ENCODE results near the gene MYO9A.
"Not testable (repeated sequence)": the region's sequence is repeated elsewhere in the genome, so short reads cannot be mapped to it uniquely, and the experiment has no call there.

The MYO9A gene

GRCh38 chr15:71889947-71890346, 228.0 kb downstream of the MYO9A start:
- DNase-seq (ENCODE audit: low read depth in 1 of 2, low spot score in 1 of 2), result no peak

DNA sequence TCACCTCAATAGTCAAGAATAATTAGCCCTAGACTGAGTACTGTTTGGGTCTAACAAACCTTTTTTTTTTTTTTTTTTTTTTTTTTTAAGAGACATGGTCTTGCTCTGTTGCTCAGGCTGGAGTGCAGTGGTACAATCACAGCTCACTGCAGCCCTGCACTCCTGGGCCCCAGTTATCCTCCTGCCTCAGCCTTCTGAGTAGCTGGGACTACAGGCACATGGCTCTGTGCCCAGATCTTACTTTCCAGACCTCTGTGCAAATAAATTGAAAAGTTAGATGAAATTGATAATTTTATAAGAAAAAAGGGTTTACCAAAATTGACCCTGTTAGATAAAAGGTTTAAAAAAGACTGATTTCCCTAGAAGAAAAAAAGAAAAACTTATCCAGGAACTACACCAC, 228.6 kb downstream of the MYO9A start:
- no peak for DNase-seq (ENCODE audit: low read depth in 1 of 2, low spot score in 1 of 2)

DNA sequence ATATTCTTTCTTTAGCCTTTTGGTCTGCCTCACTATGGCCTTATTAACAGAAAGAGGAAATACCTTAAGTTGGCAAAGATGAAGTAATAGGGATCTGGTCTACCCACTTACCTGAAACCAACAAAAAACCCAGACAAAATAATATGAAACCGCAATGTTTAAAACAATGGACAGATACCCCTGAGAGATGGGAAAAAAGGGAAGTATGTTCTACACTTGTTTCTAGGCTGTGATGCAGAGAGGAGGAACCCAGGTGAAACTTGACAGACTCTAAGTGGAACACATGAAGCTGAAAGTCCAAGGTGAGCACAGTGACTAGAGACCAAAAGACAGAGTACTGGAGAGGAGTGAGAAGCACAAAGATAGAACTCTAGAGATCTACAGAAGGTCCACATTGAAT, 229.2 kb downstream of the MYO9A start:
- no peak for DNase-seq (ENCODE audit: low read depth in 1 of 2, low spot score in 1 of 2)

GRCh38 chr15:71885390-71885789, 232.6 kb downstream of the MYO9A start:
- no peak for DNase-seq (ENCODE audit: low read depth in 1 of 2, low spot score in 1 of 2)

DNA sequence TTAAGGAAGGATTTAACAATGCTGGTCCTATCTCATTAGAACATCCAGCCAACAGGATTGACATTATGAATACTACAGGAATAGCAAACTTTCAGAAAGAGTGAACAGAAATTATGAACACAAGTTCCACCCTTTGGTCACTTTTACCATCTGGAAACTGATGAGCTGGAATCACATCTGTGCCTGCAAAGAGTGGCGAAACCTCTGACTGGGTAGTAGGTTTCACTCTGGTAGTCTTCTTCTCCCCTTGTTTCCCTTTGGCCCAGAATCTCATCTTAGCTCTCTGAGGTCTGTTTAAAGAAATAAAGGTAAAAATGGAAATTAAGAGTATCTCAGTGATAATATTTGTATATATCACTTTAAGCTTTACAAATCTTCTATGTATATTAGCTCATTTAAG, 234.5 kb downstream of the MYO9A start:
- DNase-seq (ENCODE audit: low read depth in 1 of 2, low spot score in 1 of 2), result no peak

- no peak for DNase-seq (ENCODE audit: low read depth in 1 of 2, low spot score in 1 of 2)
Observed at GRCh38 chr15:71880276-71880675, 237.7 kb downstream of the MYO9A start.

- DNase-seq (ENCODE audit: low read depth in 1 of 2, low spot score in 1 of 2), result no peak
Observed at GRCh38 chr15:71874245-71874644, 243.7 kb downstream of the MYO9A start.

DNA sequence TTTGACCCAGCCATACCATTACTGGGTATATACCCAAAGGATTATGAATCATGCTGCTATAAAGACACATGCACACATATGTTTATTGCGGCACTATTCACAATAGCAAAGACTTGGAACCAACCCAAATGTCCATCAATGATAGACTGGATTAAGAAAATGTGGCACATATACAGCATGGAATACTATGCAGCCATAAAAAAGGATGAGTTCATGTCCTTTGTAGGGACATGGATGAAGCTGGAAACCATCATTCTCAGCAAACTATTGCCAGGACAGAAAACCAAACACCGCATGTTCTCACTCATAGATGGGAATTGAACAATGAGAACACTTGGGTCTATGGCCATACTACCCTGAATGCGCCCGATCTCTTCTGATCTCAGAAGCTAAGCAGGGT, 259.7 kb downstream of the MYO9A start:
- DNase-seq (ENCODE audit: low read depth in 1 of 2, low spot score in 1 of 2), result not testable (repeated sequence)

DNA sequence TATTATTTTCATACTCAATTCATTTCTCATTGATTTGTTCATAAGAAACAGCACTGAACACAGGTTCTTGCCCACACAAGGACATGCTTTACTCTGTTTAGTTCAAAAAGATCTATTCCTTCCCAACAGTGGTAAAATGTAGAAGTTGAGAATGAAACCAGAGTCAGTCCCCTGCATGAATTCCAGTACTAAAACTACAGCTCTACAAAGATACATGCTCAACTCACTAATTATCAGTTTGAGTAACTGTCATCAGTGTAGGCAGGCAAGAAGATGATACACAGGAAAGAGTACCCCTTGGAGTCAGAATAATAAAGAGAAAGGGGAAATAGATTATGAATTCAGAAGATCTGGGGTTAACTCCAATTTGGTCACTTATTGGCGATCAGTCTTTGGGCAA, 264.4 kb downstream of the MYO9A start:
- DNase-seq (ENCODE audit: low read depth in 1 of 2, low spot score in 1 of 2), result no peak

- DNase-seq (ENCODE audit: low read depth in 1 of 2, low spot score in 1 of 2), result no peak
Observed at GRCh38 chr15:71844916-71845315, 273.0 kb downstream of the MYO9A start.

DNA sequence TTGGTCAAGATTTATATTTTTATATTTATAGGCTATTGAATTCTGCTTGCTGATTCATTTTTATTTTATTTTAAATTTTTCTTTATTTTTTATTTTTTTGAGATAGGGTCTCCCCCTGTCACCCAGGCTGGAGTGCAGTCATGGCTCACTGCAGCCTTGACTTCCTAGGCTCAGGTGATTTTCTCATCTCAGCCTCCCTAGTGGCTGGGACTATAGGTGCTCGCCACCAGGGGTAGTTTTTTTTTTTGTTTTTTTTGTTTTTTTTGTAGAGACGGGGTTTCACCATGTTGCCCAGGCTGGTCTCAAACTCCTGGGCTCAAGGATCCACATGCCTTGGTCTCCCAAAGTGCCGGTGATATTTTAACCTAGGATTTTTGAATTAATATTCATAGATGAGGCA, 276.4 kb downstream of the MYO9A start:
- DNase-seq (ENCODE audit: low read depth in 1 of 2, low spot score in 1 of 2), result no peak

DNA sequence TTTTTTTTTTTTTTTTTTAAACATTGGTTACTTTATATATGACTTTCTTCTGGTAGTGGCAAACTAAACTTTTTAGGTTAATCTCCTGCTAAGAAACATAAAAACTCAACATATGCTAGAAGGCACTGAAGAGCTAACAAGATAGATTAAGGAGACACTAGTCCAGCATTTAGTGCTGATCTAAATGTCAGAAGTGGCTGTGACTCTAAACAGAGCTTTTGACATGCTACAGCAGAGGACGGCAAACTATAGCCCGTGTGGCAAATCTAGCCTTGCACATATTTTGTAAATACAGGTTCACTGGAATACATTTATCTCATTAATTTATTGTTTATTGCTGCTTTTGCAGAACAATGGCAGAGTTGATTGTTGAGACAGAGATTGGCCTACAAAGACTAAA, 287.0 kb downstream of the MYO9A start:
- no peak for DNase-seq (ENCODE audit: low read depth in 1 of 2, low spot score in 1 of 2)

- DNase-seq (ENCODE audit: low read depth in 1 of 2, low spot score in 1 of 2), result no peak
Observed at GRCh38 chr15:71826196-71826595, 291.8 kb downstream of the MYO9A start.

DNA sequence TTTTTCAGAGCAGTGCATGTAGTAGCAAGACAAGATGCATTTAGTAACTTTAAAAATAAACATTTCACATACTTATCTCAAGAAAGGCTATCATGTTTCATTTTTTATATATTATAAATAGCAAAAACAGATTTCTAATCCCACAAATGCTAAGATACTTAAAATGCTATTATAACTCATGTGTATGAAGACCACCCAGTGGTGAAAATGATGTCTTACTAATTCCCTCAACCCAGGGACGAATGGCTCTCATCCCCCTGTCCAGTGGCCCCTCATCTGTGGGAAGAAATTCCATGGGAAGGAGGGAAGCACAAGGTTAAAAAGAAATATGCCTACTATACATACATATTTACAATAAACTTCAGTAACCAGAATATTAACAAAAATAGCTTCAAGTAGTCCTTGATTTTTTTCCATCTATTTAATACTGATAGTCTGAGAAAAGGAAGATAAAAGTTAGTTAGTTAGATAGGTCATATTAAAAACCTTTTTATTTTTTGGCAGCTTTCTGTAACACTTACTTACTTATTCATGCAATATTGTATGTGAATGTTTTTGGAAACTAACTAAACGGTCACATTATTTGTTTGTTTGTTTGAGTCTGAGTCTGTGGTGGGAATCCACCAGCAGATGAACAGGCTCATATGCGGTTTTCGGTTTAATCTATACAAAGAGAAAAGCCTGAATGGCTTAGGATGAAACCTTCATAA, 292.8 kb downstream of the MYO9A start:
- DNase-seq (ENCODE audit: low read depth in 1 of 2, low spot score in 1 of 2), result no peak

GRCh38 chr15:71823801-71824200, 294.1 kb downstream of the MYO9A start:
- DNase-seq (ENCODE audit: low read depth in 1 of 2, low spot score in 1 of 2), result no peak

DNA sequence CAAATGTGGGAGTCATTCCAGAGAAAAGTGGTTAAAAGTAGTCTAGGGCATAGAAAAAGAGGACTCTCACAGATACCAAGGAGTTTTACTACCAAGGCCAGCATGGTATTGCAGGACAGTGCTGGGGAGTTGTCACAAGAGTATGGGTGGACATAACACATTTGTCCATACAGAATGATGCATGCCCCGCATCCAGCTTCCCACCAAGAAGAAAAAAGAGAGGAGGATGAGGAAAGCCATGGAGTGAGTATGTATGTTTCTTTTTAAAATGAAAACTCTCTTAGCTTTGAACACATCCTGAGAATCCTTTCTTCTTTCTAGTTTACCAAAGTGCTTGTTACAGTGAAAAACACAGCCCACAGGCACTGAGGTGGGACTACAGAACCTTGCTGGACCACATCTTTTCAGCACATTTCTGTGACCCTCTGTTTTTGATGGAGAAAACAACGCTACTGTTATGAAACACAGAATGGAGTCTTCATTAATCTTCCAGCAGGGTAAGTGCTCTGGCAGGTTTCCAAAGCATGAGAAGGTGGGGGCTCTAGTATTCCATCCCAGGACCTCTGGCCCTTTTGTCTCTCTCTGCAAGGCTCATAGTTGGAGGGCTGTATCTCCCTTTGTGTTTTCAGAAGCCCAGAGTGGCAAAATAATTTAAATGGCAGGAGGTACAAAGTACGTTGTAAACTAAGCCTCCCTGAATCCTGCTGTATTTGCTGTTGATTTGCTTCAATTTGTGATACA, 294.9 kb downstream of the MYO9A start:
- DNase-seq (ENCODE audit: low read depth in 1 of 2, low spot score in 1 of 2), result no peak

GRCh38 chr15:71821547-71822129, 296.3 kb downstream of the MYO9A start:
- DNase-seq (ENCODE audit: low read depth in 1 of 2, low spot score in 1 of 2), result no peak

- DNase-seq (ENCODE audit: low read depth in 1 of 2, low spot score in 1 of 2), result no peak
Observed at GRCh38 chr15:71820127-71820526, 297.8 kb downstream of the MYO9A start.

DNA sequence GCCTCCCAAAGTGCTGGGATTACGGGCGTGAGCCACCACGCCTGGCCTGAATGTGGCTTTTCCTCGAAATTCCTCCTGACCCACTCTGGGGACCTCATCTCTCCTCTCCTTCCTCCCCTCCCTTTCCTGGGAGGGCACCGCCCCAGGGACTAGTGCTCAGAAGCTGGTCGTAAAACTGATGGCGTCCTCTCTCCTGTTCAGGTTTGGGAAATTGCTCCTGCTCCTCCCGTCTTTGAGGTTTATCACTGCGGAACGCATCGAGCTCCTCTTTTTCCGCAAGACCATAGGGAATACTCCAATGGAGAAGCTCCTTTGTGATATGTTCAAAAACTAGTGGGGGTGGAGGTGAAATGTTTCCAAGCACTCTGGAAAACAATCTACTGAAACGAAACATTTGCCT, 300.6 kb downstream of the MYO9A start:
- DNase-seq (ENCODE audit: low read depth in 1 of 2, low spot score in 1 of 2), result no peak

- no peak for DNase-seq (ENCODE audit: low read depth in 1 of 2, low spot score in 1 of 2)
Observed at GRCh38 chr15:71815301-71815700, 302.6 kb downstream of the MYO9A start.

GRCh38 chr15:71813723-71814470, 304.1 kb downstream of the MYO9A start:
- no peak for DNase-seq (ENCODE audit: low read depth in 1 of 2, low spot score in 1 of 2)
